ENCODE results near the gene GPC3.

DNA sequence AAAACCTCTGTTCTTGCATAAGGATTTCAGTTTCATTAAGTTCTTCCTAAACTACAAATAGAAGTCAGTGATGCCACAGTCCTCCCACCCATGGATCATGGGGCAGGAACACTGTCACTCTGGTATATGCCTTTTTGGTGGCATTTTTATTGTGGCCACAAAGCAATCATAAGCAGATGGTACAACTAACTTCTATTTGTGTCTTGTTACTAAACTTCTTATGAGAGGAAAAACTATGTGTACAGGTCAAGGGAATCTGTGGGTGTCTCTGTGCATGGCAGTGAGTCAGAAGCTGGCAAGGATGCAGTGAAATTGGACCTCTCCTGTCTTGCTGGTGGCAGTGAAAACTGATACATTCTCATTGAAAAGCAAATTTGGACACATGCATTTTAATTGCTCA is 325.1 kb downstream of the GPC3 start:
- TF ChIP-seq, protein P1, sequence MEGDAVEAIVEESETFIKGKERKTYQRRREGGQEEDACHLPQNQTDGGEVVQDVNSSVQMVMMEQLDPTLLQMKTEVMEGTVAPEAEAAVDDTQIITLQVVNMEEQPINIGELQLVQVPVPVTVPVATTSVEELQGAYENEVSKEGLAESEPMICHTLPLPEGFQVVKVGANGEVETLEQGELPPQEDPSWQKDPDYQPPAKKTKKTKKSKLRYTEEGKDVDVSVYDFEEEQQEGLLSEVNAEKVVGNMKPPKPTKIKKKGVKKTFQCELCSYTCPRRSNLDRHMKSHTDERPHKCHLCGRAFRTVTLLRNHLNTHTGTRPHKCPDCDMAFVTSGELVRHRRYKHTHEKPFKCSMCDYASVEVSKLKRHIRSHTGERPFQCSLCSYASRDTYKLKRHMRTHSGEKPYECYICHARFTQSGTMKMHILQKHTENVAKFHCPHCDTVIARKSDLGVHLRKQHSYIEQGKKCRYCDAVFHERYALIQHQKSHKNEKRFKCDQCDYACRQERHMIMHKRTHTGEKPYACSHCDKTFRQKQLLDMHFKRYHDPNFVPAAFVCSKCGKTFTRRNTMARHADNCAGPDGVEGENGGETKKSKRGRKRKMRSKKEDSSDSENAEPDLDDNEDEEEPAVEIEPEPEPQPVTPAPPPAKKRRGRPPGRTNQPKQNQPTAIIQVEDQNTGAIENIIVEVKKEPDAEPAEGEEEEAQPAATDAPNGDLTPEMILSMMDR (conservative IDR thresholded peaks at IDR 0.05; ENCODE audit: low read depth in 2 of 2) = no peak
- TF ChIP-seq EZH2 (IDR thresholded peaks at IDR 0.05; ENCODE audit: low read depth, unreplicated experiment) = no peak
- TF ChIP-seq POLR2AphosphoS5 (IDR thresholded peaks at IDR 0.05; ENCODE audit: low read depth) = no peak
- TF ChIP-seq, protein P2, sequence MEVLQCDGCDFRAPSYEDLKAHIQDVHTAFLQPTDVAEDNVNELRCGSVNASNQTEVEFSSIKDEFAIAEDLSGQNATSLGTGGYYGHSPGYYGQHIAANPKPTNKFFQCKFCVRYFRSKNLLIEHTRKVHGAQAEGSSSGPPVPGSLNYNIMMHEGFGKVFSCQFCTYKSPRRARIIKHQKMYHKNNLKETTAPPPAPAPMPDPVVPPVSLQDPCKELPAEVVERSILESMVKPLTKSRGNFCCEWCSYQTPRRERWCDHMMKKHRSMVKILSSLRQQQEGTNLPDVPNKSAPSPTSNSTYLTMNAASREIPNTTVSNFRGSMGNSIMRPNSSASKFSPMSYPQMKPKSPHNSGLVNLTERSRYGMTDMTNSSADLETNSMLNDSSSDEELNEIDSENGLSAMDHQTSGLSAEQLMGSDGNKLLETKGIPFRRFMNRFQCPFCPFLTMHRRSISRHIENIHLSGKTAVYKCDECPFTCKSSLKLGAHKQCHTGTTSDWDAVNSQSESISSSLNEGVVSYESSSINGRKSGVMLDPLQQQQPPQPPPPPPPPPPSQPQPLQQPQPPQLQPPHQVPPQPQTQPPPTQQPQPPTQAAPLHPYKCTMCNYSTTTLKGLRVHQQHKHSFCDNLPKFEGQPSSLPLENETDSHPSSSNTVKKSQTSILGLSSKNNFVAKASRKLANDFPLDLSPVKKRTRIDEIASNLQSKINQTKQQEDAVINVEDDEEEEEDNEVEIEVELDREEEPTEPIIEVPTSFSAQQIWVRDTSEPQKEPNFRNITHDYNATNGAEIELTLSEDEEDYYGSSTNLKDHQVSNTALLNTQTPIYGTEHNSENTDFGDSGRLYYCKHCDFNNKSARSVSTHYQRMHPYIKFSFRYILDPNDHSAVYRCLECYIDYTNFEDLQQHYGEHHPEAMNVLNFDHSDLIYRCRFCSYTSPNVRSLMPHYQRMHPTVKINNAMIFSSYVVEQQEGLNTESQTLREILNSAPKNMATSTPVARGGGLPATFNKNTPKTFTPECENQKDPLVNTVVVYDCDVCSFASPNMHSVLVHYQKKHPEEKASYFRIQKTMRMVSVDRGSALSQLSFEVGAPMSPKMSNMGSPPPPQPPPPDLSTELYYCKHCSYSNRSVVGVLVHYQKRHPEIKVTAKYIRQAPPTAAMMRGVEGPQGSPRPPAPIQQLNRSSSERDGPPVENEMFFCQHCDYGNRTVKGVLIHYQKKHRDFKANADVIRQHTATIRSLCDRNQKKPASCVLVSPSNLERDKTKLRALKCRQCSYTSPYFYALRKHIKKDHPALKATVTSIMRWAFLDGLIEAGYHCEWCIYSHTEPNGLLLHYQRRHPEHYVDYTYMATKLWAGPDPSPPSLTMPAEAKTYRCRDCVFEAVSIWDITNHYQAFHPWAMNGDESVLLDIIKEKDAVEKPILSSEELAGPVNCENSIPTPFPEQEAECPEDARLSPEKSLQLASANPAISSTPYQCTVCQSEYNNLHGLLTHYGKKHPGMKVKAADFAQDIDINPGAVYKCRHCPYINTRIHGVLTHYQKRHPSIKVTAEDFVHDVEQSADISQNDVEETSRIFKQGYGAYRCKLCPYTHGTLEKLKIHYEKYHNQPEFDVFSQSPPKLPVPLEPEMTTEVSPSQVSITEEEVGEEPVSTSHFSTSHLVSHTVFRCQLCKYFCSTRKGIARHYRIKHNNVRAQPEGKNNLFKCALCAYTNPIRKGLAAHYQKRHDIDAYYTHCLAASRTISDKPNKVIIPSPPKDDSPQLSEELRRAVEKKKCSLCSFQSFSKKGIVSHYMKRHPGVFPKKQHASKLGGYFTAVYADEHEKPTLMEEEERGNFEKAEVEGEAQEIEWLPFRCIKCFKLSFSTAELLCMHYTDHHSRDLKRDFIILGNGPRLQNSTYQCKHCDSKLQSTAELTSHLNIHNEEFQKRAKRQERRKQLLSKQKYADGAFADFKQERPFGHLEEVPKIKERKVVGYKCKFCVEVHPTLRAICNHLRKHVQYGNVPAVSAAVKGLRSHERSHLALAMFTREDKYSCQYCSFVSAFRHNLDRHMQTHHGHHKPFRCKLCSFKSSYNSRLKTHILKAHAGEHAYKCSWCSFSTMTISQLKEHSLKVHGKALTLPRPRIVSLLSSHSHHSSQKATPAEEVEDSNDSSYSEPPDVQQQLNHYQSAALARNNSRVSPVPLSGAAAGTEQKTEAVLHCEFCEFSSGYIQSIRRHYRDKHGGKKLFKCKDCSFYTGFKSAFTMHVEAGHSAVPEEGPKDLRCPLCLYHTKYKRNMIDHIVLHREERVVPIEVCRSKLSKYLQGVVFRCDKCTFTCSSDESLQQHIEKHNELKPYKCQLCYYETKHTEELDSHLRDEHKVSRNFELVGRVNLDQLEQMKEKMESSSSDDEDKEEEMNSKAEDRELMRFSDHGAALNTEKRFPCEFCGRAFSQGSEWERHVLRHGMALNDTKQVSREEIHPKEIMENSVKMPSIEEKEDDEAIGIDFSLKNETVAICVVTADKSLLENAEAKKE (CRISPR knock-in tag; IDR thresholded peaks at IDR 0.05) = no peak
- no peak for TF ChIP-seq ETS1 (IDR thresholded peaks at IDR 0.05)
- TF ChIP-seq, protein P3, sequence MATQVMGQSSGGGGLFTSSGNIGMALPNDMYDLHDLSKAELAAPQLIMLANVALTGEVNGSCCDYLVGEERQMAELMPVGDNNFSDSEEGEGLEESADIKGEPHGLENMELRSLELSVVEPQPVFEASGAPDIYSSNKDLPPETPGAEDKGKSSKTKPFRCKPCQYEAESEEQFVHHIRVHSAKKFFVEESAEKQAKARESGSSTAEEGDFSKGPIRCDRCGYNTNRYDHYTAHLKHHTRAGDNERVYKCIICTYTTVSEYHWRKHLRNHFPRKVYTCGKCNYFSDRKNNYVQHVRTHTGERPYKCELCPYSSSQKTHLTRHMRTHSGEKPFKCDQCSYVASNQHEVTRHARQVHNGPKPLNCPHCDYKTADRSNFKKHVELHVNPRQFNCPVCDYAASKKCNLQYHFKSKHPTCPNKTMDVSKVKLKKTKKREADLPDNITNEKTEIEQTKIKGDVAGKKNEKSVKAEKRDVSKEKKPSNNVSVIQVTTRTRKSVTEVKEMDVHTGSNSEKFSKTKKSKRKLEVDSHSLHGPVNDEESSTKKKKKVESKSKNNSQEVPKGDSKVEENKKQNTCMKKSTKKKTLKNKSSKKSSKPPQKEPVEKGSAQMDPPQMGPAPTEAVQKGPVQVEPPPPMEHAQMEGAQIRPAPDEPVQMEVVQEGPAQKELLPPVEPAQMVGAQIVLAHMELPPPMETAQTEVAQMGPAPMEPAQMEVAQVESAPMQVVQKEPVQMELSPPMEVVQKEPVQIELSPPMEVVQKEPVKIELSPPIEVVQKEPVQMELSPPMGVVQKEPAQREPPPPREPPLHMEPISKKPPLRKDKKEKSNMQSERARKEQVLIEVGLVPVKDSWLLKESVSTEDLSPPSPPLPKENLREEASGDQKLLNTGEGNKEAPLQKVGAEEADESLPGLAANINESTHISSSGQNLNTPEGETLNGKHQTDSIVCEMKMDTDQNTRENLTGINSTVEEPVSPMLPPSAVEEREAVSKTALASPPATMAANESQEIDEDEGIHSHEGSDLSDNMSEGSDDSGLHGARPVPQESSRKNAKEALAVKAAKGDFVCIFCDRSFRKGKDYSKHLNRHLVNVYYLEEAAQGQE (IDR thresholded peaks at IDR 0.05; ENCODE audit: unreplicated experiment) = no peak
- TF ChIP-seq JUNB (IDR thresholded peaks at IDR 0.05; ENCODE audit: unreplicated experiment) = no peak
- no peak for TF ChIP-seq CREB1 (CRISPR knock-in tag; IDR thresholded peaks at IDR 0.05; ENCODE audit: low read depth)
- no peak for TF ChIP-seq ZNF331 (CRISPR knock-in tag; IDR thresholded peaks at IDR 0.05; ENCODE audit: low read depth)

Measured in GM23338 (cell line).